GM19397 (cell line): ENCODE results near the gene FOXJ3.
"Not testable (repeated sequence)": the region's sequence is repeated elsewhere in the genome, so short reads cannot be mapped to it uniquely, and the experiment has no call there.

Source experiments
- ATAC-seq: cut with Tn5 transposase; IDR thresholded peaks from one replicate; pipeline ENCODE4 v1.9.1; 2021; ENCODE audit warnings: mild to moderate bottlenecking, moderate library complexity; ENCODE audit not compliant: unreplicated experiment

The FOXJ3 gene

DNA sequence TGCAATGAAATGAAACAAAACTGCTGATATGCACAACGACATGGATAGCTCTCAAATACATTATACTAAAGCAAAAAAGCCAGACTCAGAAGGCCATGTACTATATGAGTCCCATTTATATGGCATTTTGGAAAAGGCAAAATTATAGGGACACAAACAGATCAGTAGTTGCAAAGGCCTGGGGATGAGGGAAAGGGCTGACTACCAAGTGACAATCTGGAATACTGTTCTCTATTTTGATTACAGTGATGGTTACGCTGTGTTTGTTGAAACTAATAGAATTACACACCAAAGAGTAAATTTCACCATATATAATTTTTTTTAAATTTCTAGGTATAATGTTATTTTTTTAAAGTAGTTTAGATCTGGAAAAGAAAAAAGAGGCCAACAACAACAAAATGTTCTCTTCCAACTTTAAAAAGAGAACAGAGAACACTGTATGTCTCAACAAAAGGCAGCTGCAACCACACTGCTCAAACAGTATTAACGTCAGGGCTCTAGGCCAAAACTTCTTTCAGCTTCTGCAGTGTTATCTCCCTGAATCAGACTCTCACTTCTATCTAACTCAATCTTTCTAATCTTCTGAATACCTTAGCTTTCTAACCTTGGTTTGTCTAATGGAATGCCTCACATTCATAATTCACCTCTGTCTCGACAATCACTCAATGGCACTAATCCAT, 75.8 kb downstream of the FOXJ3 start:
- ATAC-seq: no peak

DNA sequence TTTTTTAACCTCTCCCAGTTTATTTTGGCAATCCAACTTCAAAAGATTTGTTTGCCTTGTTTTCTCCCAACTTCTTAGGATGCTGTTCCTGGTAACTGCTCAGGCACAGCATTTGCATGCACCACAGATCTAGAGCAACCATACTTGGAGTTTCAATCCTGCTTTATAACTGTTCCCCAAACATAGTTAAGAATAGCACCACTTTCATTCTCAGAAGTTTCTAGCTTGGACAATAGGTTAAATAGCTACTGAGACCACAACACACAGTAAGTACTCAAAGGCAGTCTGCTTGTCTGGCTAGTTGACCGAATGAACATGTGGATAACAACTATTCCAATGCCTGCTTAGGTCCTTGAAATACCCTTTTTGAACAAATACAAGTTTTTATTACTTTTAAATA, 76.8 kb downstream of the FOXJ3 start:
- ATAC-seq: no peak

DNA sequence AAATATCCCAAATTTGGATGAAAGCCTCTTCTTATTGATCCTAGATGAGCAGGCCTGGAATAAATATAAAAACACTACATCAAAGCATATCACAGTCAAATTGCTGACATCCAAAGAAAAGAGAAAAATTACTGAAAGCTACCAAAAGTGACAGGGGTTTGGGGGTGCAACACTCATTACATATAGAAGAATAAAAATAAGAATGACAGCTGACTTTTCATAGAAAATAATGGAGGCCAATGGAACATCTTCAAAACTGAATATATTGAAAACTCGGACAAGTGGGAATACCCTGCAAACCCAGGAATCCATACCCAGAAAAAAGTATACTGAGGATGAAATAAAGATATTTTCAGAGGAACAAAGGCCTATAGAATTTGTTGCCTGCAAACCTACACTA, 84.0 kb downstream of the FOXJ3 start:
- ATAC-seq: no peak

DNA sequence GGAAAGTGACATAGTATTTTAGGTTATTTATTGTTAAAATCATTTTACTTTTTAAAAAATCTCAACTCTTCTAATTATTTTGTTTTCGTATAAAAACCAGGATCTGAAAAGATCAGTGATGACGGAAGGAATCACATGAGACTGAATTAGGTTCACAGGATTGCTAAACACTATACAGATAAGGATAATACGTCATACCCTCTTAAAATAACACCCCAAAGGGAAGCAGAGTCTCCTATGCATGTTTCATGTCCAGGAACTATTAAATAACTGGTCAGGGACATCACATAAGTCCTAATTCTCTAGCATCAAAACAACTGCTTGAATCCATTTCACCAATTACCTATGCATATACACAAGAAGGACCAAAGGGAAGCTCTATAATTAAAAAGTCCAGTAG, 84.9 kb downstream of the FOXJ3 start:
- ATAC-seq: no peak

DNA sequence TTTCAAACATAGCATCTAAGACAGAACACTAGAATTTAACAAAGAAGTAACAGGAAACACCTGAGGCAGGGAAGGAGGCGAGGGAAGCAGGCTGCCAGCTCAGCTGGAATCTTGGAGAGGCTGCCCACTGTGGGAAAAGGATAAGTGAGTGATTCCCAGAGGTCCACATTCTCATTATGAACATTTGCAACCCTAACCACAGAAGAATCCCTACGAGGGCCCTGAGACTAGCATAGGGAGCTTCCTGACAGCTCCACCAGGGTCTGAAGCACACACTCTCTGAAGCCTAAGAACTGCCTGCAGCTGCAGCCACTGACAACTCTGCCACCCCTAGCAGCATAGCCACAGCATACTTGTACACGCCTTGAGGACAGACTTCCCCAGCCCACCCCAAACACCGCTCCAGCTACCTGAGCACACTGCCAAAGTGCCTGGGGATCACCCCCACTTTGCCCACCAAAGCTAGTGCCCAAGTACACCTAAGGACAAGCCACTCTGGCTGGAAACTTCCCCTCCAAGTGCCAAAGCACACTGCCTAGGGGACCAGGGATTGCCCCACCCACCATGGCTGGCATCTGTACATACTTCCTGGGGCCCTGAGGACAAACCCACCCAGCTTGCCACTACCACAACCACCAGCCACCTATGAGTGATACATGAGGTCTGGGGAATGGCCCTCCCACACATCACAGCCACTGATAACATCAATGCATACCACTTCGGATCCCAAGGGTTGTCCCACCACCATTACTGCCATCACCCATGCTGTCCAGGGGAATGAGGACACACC, 93.9 kb downstream of the FOXJ3 start:
- no peak for ATAC-seq

DNA sequence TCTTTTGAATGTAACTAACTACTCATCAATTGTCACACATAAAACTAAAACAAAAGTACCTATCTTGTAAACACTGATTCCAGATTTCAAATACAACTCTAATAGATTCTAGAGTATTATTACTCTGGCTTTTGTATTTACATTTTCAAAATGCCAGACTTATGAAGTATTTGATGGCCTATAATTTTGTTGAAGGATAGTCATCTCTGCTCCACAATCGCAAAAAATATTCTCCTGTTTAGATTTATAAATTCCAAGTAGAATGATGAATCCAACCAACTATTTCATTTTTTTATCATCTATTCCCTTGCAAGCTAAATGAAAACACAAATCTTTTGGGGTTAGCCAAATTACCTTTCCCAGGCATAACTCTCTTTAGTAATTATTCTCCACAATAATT, 95.5 kb downstream of the FOXJ3 start:
- no peak for ATAC-seq

DNA sequence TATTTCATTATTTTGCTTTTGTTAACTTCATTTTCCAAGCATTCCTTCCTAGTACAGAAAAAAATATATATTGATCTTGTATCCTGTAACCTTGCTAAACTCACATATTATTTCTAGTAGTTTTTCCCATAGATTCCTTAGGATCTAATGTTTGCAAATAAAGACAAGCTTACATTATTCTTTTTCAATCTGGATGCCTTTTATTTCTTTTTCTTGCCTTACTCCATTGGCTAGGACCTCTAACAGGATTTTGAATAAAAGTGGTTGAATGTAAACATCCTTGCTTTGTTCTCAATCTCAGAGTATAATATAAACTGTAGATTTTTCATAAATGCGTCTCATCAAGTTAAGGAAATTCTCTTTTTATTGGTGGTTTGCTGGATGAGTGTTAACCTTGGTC, 96.0 kb downstream of the FOXJ3 start:
- ATAC-seq: no peak

DNA sequence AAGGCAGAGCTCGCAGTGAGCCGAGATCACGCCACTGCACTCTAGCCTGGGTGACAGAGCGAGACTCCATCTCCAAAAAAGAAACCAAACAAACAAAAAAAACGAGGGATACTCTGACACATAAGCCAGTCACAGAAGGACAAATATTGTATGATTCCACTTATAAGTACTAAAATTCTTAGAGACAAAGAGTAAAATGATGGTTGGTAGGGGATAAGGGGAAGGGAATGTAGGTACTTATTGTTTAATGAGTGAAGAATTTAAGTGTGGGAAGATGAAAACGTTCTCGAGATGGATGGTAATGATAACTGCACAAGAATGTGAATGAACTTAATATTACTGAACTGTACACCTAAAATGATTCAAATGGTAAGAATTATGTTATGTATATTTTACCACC, 103.8 kb downstream of the FOXJ3 start:
- ATAC-seq: no peak

DNA sequence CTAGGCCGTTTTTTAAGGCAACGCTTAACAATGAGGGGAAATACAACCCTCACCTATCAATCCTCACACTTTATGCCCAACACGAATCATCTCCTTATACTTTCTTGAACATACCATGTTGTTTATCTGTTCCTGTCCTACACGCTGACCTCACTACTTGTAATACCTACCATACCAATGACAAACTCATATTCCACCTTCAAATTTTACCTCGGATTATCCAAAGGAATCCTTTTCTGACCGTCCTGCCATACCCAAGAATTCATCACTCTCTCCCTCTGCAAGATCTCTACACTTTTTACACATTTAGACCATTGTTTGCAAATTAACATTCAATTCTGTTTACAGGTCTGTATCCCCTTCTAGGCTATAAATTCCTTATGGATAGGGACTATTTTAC, 106.1 kb downstream of the FOXJ3 start:
- ATAC-seq: no peak

DNA sequence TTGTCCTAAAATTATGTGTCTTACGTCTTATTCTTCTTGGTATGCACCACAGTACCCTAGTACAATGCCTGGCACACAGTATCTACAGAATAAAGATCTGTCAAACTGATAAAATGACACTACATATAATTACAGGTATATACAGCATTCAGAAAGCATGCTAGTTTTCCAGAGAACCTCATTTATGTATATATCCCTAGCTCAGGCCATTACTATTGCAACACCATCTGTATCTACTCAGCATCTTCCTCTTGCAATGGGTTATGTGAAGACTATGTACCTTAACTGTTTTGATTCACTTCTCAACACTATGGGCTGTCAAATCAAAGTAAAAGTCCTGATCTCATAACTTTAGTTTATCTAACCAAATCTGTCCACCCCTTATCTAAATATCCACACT, 112.0 kb downstream of the FOXJ3 start:
- ATAC-seq: no peak

DNA sequence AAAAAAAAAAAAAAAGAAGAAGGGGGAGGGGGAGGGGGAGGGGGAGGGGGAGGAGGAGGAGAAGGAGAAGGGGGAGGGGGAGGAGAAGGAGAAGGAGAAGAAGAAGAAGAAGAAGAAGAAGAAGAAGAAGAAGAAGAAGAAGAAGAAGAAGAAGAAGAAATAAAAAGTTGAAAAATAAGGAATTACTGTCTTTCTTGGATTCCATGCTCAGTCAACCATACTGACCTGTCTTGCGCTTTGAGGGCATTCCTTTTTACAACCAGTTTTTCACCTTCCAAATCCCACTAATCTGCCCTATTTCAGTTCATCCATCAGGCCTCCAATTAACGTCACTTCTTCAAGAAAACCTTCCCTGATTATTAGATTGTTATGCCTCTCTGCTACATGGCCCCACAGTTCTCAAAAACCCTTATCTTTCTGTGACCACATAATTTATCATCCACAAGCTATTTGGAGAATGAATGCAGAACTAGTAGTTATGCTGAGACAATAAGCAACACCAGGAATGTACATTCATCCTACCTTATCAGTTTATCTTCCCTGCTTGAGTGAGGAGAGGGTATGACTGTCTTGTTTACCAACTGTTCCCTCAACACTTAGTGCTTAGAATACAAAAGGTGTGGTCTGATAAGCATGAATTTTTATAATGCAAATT, 113.0 kb downstream of the FOXJ3 start:
- ATAC-seq: no peak

DNA sequence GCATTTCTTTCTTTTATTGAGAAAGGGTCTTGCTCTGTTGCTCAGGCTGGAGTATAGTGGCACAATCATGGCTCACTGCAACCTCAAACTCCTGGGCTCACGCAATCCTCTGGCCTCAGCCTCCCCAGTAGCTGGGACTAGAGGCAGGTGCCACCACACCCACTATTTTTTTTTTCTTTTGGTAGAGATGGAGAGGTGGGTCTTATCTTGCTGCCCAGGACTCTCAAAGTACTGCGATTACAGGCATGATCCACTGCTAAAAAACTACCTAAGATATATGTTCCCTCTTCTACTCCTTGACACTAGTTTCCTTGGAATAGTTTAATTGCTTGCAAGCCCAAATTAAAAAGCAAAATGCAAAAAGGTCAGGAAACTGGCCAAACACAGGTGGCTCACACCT, 113.6 kb downstream of the FOXJ3 start:
- ATAC-seq: no peak

DNA sequence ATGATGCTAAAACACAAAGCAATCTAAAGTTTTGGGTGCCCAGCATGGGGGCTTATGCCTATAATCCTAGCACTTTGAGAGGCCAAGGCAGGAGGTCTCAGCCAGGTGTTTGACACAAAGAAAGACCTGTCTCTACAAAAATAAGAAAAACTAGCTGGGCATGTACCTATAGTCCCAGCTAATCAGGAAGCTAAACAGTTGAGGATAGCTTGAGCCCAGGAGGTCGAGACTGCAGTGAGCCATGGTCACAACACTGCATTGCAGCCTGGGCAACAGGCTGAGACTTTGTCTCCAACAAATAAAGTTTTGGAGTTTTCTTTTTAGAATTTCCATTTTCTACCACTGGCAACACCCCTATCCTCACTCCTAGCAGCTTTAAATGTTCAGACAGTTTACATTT, 115.4 kb downstream of the FOXJ3 start:
- no peak for ATAC-seq

DNA sequence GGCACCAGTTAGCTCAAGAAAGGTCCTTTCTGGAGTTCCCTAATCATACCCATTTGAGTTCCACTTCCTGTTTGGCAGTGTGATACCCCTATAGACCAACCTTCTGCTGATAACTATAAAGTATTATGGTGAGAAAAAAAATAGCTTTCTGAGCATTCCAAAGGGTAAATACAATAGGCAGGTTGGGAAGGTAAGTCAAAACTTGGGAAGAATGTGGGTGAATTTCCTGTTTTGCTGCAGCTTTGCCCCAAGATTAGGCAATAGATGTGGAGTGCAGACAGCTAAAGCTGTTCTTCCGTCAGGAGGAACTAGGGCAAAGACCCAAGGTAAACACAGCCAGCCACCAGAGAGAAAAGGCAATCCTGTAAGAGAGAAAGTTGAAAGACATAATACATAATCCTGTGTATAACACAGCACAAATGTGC, 120.6 kb downstream of the FOXJ3 start:
- ATAC-seq: no peak

DNA sequence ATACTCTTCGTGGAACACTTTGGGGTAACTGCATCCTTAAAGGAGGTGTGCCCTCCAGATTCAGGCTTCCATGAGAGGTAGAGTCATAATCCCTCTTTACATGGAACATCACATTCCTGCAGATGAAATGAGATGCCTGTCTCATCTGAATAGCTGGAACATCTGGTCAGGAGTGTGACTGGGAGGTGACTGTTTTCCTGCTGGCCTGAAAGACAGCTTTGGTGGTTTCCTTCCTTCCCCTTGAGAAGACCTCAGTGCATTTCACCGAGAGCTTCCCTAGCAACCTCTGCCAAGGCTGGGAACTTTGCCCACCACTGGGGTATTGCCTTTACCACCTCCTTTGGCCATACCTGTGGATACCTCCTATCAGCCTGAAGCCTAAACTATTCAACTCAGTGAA, 123.8 kb downstream of the FOXJ3 start:
- no peak for ATAC-seq

DNA sequence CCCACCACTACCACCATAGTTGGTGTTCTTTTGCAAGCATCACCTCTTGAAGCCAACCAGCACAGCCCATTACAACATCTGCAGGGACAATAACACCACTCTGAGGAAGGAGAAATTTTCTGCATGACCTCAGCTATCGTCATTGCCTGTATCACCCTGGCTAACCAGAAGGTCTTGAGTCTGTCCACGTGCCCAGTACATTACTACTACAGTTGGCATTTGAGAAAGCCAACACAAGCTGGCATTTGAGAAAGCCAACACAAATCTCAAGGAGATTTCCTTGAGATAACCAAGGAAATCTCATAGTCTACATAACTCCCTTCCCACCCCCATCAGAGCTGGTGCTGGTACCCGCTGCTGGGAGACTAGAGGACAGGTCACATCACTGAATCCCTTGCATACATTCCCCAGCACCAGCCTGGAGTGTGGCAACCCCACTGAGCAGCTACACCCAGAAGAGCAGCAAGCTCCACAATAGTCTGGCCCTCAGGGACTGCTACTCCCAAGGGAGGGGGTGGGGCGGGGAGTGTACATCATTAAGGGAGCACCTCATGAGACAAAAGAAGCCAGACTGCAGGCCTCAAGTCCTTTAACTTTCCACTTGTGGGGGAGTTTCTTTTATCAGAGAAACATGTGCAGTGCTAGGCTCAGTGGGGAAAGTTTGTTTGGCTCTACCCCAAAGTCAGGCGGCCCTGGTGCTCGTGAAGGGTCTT, 124.5 kb downstream of the FOXJ3 start:
- no peak for ATAC-seq

DNA sequence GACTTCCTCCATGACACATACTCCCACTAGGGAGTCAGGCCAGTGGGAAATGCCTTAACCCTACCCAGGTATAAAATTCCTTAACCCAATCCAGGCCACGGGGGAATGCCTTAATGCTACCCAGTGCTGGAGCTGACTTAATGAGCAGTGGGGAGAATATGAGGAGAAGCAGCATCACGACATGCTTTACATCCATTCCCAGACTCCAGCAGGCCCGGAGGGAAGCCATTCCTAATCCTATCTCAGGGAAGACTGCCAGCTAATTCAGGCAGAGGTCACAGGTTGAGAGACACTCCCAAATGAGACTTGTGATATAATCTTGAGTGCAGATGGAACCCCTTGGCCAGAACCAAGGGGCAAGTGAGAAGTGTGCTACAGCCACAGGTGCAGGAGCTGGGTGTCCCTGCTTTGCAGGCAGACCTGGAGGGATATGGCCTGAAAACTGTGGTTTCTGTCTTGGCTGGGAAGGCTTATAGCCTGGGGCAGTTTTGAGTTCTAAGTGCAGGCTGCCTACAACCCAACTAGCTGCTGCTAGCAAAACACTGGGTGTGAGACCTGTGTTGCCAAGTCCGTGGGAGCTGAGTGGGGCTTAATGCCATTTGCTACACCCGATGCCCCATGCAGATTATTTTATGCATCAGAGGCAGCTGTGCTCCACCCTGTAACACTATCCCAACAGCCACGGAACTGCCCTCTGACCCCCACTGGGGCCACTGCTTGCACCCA, 125.3 kb downstream of the FOXJ3 start:
- no peak for ATAC-seq

DNA sequence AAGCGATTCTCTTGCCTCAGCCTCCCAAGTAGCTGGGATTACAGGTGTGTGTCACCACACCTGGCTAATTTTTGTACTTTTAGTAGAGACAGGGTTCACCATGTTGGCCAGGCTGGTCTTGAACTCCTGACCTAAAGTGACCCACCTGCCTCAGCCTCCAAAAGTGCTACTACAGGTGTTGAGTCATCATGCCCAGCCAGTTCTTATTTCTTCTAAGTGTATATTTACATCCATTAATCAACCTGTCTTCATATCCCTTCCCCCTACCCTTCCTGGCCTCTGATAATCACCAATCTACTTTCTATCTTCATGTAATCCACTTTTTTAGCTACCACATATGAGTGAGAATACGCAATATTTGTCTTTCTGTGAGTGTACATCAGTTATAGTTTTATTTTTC, 128.1 kb downstream of the FOXJ3 start:
- not testable (repeated sequence) for ATAC-seq

DNA sequence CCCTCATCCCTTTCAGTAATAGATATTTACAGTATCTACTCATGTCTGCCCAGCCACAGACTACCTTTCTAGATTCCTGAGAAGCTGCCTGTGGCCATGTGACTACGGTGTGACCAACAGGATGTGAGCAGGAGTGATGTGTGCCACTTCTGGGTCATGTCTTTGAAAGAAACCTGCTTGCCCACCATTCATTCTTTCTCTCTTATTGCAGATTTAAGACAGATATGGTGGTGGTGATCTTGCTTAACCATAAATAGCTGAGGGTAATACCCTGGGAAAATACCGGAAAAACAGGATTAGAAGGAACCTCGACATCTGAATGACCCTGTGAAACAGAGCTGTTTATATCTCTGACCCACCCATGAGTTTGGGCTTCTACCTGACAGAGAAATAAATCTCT, 128.9 kb downstream of the FOXJ3 start:
- ATAC-seq: no peak

DNA sequence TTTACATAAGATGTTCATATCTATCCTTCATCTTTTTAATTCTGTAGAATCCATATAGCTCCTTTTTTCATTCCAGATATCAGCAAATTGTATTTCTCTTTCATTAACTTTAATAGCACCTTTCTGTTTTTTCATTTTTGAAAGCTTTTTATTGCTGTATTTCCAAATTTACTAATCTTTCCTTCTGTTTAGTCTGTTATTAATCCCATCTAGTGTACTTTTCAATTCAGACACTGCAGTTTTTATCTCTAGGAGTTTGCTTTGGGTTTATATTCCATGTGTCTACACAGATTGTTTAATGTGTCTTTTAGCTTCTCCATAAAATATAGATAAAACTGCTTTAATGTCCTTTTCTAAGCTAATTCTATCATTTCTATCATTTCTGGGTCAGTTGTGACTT, 133.0 kb downstream of the FOXJ3 start:
- no peak for ATAC-seq

DNA sequence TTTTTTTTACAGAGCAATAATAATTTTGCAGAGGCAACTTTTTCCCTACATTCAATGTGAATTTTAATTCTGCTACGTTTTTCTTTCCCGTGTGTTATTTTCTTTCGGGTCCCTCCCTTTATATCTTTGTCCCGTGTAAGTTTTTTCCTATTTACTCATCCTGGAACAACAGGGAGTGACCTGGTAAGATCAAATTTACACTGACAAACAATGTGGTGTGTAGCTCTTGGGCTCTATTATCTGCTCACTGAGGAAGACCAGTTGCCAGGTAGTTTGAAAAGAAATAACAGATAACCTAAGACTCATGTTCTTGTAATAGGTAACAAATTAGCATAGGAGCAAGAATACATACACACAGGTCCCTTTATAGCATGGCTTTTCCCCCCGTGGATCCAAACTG, 136.8 kb downstream of the FOXJ3 start:
- no peak for ATAC-seq
